GM13976 (cell line): ENCODE data around the gene UCHL5.
"Not testable (repeated sequence)": the region's sequence is repeated elsewhere in the genome, so short reads cannot be mapped to it uniquely, and the experiment has no call there.

Experiments used
- DNase-seq: peaks from one replicate; pipeline ENCODE4 v3.0.0; 2012; ENCODE audit warnings: low spot score
- in situ Hi-C: fragments of 300-500 bp; cut with MboI; formaldehyde crosslinking; loops from one replicate; pipeline ENCODE4 v1.12.0; 2022; ENCODE audit warnings: low sequenced_read_pairs, mixed read lengths, inconsistent platforms; ENCODE audit not compliant: unreplicated experiment
- TF ChIP-seq, protein P1 (sequence below): IDR thresholded peaks from 2 replicates; pipeline ENCODE4 v1.5.1; 2012; ENCODE audit warnings: borderline replicate concordance, mild to moderate bottlenecking; ENCODE audit not compliant: insufficient read depth; ENCODE audit errors: extremely low read depth, missing control alignments, control extremely low read depth

Gene UCHL5

DNA sequence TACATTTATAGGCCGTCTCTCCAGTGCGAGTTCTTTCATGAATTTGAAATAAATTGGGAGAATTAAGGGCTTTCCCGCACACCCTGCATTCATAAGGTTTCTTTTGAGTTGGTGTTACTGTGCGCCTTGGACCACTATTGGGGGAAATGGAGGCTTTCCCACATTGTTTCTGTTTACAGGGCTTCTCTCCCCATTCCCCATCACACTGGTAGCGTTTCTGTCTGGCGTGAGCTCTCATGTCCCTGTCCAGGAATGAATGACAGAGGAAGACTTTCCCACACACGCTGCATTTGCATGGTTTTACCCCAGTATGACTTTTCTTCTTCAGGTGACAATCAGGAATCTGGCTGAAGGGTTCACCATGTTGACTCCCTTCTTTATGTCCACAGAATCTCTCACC lies 65.0 kb downstream of the UCHL5 start:
- DNase-seq = no peak
- in situ Hi-C loops = no loop called here
- TF ChIP-seq, protein P1, sequence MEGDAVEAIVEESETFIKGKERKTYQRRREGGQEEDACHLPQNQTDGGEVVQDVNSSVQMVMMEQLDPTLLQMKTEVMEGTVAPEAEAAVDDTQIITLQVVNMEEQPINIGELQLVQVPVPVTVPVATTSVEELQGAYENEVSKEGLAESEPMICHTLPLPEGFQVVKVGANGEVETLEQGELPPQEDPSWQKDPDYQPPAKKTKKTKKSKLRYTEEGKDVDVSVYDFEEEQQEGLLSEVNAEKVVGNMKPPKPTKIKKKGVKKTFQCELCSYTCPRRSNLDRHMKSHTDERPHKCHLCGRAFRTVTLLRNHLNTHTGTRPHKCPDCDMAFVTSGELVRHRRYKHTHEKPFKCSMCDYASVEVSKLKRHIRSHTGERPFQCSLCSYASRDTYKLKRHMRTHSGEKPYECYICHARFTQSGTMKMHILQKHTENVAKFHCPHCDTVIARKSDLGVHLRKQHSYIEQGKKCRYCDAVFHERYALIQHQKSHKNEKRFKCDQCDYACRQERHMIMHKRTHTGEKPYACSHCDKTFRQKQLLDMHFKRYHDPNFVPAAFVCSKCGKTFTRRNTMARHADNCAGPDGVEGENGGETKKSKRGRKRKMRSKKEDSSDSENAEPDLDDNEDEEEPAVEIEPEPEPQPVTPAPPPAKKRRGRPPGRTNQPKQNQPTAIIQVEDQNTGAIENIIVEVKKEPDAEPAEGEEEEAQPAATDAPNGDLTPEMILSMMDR = no peak

DNA sequence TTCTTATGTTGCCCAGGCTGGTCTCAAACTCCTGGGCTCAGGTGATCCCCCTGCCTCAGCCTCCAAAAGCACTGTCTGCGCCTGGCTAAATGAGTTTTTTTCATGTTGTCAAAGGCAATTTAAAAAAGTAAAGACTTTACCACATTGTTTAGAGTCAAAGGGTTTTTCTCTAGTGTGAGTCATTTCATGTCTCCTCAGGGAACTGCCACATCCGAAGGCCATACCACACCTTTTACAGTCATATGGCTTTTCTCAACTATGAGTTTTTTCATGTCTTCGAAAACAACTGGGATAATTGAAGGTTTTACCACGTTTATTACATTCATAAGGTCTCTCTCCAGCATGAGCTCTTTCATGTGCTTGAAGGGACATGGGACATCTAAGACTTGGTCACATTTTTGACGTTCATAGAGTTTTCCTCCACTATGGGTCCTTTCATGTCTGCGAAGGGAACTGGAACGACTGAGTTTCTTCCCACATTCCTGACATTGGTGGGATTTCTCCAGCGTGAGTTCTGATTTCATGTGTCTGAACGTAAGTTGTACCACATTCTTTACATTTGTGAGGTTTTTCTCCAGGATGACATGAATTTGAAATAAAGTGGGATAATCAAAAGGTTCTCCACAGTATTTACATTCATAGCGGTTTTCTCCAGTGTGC lies 65.6 kb downstream of the UCHL5 start:
- no peak for DNase-seq
- in situ Hi-C loops = no loop called here
- TF ChIP-seq, protein P1 = no peak

DNA sequence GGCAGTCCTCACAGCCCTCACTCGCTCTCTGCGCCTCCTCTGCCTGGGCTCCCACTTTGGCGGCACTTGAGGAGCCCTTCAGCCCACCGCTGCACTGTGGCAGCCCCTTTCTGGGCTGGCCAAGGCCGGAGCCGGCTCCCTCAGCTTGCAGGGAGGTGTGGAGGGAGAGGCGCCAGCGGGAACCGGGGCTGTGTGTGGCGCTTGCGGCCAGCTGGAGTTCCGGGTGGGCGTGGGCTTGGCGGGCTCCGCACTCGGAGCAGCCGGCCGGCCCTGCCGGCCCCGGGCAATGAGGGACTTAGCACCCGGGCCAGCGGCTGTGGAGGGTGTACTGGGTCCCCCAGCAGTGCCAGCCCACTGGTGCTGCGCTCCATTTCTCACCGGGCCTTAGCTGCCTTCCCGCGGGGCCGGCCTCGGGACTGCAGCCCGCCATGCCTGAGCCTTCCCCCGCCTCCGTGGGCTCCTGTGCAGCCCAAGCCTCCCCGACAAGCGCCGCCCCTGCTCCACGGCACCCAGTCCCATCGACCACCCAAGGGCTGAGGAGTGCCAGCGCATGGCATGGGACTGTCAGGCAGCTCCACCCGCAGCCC lies 72.3 kb downstream of the UCHL5 start:
- DNase-seq, in situ Hi-C loops: not testable (repeated sequence)

DNA sequence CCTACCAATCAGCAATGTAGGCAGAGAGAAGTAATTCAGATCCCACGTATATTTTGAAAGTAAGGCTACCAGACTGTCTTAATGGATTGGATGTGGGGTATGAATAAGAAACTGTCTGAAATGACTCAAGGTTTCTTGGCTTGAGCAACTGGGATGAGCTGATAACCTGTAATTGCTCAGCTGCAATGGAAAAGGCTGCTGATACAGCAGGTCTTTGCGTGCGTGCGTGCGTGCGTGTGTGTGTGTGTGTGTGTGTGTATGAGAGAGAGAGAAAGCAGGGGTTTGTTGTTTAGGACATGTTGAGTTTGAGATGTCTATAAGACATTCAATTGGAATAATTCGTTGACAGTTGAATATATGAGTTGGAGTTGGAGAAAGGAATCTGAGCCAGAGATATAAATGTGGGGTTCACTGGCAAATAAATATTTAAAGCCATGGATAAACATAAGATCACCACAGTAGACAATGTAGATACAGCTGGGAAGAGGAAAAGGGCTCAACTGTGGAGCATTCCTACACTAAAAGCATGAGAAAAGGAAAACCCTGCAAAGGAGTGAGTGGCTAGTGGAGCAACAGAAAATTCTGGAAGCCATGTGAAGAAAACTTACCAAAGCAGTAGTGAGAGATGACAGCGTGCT lies 72.9 kb downstream of the UCHL5 start:
- TF ChIP-seq, protein P1 = no peak
- DNase-seq = no peak
- in situ Hi-C loops = no loop called here

DNA sequence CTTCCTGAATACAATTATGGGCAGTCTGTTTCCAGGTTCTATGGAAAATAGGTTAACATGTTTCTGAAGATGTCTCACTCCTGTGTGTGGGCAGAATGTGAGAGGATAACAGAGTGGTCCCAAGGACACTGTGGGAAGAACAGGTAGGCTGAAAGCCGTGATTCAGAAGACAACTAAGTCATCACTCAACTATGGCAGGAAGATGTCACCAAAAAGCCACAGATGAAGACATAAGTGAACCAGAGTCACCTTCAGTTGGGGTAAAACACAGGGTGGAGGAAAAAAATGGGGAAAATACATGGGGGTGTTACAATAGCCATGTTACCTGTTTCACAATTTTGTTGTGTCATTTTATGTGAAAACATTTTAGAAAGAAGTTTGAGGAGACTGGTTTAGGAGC lies 75.1 kb downstream of the UCHL5 start:
- in situ Hi-C loops = no loop called here
- TF ChIP-seq, protein P1 = no peak
- no peak for DNase-seq

DNA sequence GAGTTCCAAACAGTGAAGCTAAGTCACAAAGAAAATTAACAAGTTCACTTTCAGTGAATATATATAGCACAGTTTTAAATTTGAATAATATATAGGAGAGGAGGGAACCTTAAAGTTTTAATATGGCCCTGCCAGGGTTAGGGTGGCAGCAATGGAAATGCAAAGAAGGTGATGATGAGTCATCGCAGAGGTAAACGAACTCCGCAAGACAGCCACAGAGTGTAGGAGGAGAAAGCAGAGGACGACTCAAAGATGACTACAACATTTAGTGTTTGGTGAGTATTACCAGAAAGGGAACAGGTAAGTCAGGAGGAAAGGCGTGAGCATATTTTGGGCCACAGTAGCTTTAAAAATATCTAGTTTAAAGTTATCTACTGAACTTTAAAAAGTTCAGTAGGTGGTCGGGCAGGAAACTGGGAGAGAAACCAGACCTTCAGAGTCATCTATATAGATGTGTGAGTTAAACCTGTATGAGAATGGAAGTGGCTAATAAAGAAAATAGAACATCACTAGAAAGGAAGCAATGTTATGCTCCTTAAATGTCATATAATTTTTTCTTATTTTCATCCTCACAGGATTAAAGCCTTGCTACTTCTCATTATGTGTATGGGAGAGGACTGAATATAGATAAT lies 75.7 kb downstream of the UCHL5 start:
- TF ChIP-seq, protein P1 = no peak
- peak; percentile 29 for DNase-seq
- in situ Hi-C loops = no loop called here

DNA sequence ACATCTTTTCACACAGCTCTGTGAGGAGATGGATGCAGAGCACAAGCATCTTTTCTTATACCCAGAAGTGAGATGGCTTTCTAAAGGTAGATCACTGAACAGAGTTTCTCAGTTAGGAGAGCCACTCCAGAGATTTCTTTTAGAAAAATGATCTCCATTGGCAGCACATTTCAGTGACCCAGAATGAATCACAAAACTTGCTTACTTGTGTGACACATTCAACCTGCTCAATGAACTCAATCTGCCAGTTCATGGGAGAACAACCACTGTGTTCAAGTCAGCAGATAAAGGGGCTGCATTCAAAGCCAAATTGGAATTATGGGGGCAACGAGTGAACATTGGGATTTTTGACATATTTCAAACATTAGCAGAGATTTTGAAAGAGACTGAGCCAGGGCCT lies 78.3 kb downstream of the UCHL5 start:
- TF ChIP-seq, protein P1 = no peak
- in situ Hi-C loops = no loop called here
- DNase-seq = no peak

DNA sequence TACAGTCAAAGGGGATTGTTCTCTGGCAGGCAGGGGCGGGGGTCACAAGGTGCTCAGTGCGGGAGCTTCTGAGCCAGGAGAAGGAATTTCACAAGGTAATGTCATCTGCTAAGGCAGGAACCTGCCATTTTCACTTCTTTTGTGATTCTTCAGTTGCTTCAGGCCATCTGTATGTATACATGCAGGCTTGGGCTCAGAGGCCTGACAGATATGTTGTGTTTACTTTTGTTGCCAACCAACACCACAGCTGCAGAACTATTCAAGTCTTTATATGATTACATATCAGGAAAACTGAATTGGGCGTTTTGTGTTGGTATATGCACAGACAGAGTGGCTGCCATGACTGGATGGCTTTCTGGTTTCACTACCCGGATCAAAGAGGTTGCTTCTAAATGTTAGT lies 78.8 kb downstream of the UCHL5 start:
- in situ Hi-C loops = not testable (repeated sequence)

More for the DNA sequence above, 78.8 kb downstream of the UCHL5 start:
- not testable (repeated sequence) for DNase-seq
